ENCODE measurements around the gene CNIH2. TPM values are rescaled to one million over a fixed set of nuclear protein-coding genes. Genes with fewer than 3 reads are reported as not detected.

CNIH2 gene
- not detected in 2 replicates for total RNA-seq

GRCh38 chr11:66277471-66278362 lies at the start of gene CNIH2:
Gene CNIH2 (plus strand): TSS chr11:66278175. CDS start chr11:66278457, 282 bp downstream.

GRCh38 chr11:66268244-66268951 lies 9.6 kb upstream of the CNIH2 start, which contains the start of gene RAB1B:
Gene RAB1B (plus strand): TSS chr11:66268639. CDS start chr11:66268680, 41 bp downstream.

GRCh38 chr11:66288671-66289547 lies 10.9 kb downstream of the CNIH2 start, which contains the start of gene YIF1A:
Gene YIF1A (minus strand): TSS chr11:66289143. CDS start chr11:66288985, 158 bp downstream.

GRCh38 chr11:66291706-66292542 lies 13.9 kb downstream of the CNIH2 start, which contains the start of gene TMEM151A:
Gene TMEM151A (plus strand): TSS chr11:66291894. CDS start chr11:66292014, 120 bp downstream.

GRCh38 chr11:66316849-66317251 lies 38.9 kb downstream of the CNIH2 start, which contains the start of gene CD248:
Gene CD248 (minus strand): TSS chr11:66317044. CDS start chr11:66317027, 17 bp downstream.

Other genes starting within 250 kb of the CNIH2 start
- gene GAL3ST3, start 229.0 kb upstream of the CNIH2 start, total RNA-seq: 0.28 TPM in 1 of 2 replicates, not detected in the other
- 156 TPM in 2 replicates for gene SF3B2, start 225.8 kb upstream of the CNIH2 start, total RNA-seq
- 23.6 and 24.8 TPM in 2 replicates for gene PACS1, start 207.9 kb upstream of the CNIH2 start, total RNA-seq
- 21.7 and 30.5 TPM in 2 replicates for gene KLC2, start 20.5 kb upstream of the CNIH2 start, total RNA-seq
- gene RAB1B, start 9.5 kb upstream of the CNIH2 start, total RNA-seq: 167 and 188 TPM in 2 replicates
- gene YIF1A, start 11.0 kb downstream of the CNIH2 start, total RNA-seq: 132 and 140 TPM in 2 replicates
- gene TMEM151A, start 13.7 kb downstream of the CNIH2 start, total RNA-seq: 0.14 TPM in 1 of 2 replicates, not detected in the other
- 1.6 and 2.0 TPM in 2 replicates for gene CD248, start 38.9 kb downstream of the CNIH2 start, total RNA-seq
- gene RIN1, start 58.3 kb downstream of the CNIH2 start, total RNA-seq: 58.2 and 67.9 TPM in 2 replicates
- 75.5 and 85.1 TPM in 2 replicates for gene BRMS1, start 66.9 kb downstream of the CNIH2 start, total RNA-seq
- gene B4GAT1, start 69.5 kb downstream of the CNIH2 start, total RNA-seq: 31.2 and 33.5 TPM in 2 replicates
- gene SLC29A2, start 93.6 kb downstream of the CNIH2 start, total RNA-seq: 5.9 and 8.7 TPM in 2 replicates
- not detected in 2 replicates for gene NPAS4, start 142.9 kb downstream of the CNIH2 start, total RNA-seq
- 64.4 and 64.7 TPM in 2 replicates for gene MRPL11, start 160.7 kb downstream of the CNIH2 start, total RNA-seq
- 8.1 and 8.3 TPM in 2 replicates for gene PELI3, start 188.7 kb downstream of the CNIH2 start, total RNA-seq
- 81.5 and 97.4 TPM in 2 replicates for gene DPP3, start 202.3 kb downstream of the CNIH2 start, total RNA-seq
- gene BBS1, start 232.5 kb downstream of the CNIH2 start, total RNA-seq: 20.9 and 23.9 TPM in 2 replicates